K562 (cell line): ENCODE measurements around the gene ZSCAN1. TPM values are rescaled to one million over a fixed set of nuclear protein-coding genes. Genes with fewer than 3 reads are reported as not detected.

Experiments used
- ATAC-seq: fragments of 200-7000 bp; cut with Tn5 transposase; 3 replicates; pipeline ENCODE4 v1.9.1; 2020; ENCODE audit warnings: moderate library complexity
- BruUV-seq: library from RNA; stranded (reverse); fragments of 400-500 nt; replicated peaks from 2 replicates; lab custom pipeline; 2021; lab: Mats Ljungman, UMichigan
- CTCF ChIA-PET: fragments of 300-600 bp; formaldehyde crosslinking; extraction: SDS; loops from one replicate; lab custom pipeline; 2021; ENCODE audit warnings: low intra/inter-chr PET ratio; lab: Yijun Ruan, JAX
- POLR2A ChIA-PET: fragments of 300-600, 350-650 bp; sonication (Branson Sonifier 250); formaldehyde crosslinking; extraction: SDS; loops from one replicate; lab custom pipeline; 2021; ENCODE audit warnings: antibody characterized with exemption, inconsistent platforms; lab: Yijun Ruan, JAX
- DNase-seq, 4 experiments: peaks; one replicate each; pipeline versions ENCODE4 v3.0.0 to v3.0.0-alpha.2; 2011 to 2018; ENCODE audit warnings: low spot score in 3 of 4, mixed read lengths in 3 of 4; ENCODE audit errors: extremely low read depth in 1 of 4
- FAIRE-seq: peaks from 2 replicates; lab custom pipeline; 2011; peaks lifted over from hg19 to GRCh38; lab: Jason Lieb, UNC
- H2AFZ ChIP-seq: 2 replicates; pipeline ENCODE4 v1.6.0; 2011; ENCODE audit warnings: low read depth, low read length, control low read depth, inconsistent platforms
- H3K27ac ChIP-seq: fragments of 200-600 bp; 3 replicates; pipeline ENCODE4 v1.8.0; 2011; ENCODE audit warnings: low read depth, mild to moderate bottlenecking, control low read depth, inconsistent platforms, low read length, moderate library complexity, mixed read lengths; ENCODE audit errors: extremely low read depth
- H3K27me3 ChIP-seq, 2 experiments: fragments of 300-600 bp in 1 of 2; 2 replicates in 1 of 2; 3 replicates in 1 of 2; pipeline versions ENCODE4 v1.6.0 to v1.8.0; 2011; ENCODE audit warnings: inconsistent platforms in 2 of 2, low read length in 2 of 2, mild to moderate bottlenecking in 1 of 2, mixed read lengths in 1 of 2, moderate library complexity in 1 of 2; ENCODE audit not compliant: control insufficient read depth in 2 of 2, insufficient read depth in 2 of 2
- H3K36me3 ChIP-seq: fragments of 300-600 bp; 3 replicates; pipeline ENCODE4 v1.8.0; 2011; ENCODE audit warnings: mild to moderate bottlenecking, low read length, inconsistent platforms; ENCODE audit not compliant: control insufficient read depth, insufficient read depth
- H3K4me1 ChIP-seq, 2 experiments: fragments of 200-600 bp in 1 of 2; replicated peaks in 1 of 2; 2 replicates in 1 of 2; 3 replicates in 1 of 2; pipeline versions ENCODE4 v1.5.1 to v1.8.0; 2011; ENCODE audit warnings: inconsistent platforms in 2 of 2, low read length in 2 of 2, mild to moderate bottlenecking in 1 of 2, mixed read lengths in 1 of 2, moderate library complexity in 1 of 2; ENCODE audit not compliant: control insufficient read depth in 2 of 2, insufficient read depth in 2 of 2
- H3K4me2 ChIP-seq: 2 replicates; pipeline ENCODE4 v1.6.1; 2011; ENCODE audit warnings: low read length, control low read depth, inconsistent platforms, mixed read lengths; ENCODE audit not compliant: insufficient read depth
- H3K4me3 ChIP-seq: fragments of 200-600 bp; sonication (generic), shearing (Covaris generic); 2 replicates; pipeline ENCODE4 v1.5.1; 2016; ENCODE audit warnings: control low read depth, inconsistent platforms
- H3K79me2 ChIP-seq: fragments of 200-600 bp; 3 replicates; pipeline ENCODE4 v1.8.0; 2011; ENCODE audit warnings: low read length, inconsistent platforms; ENCODE audit not compliant: control insufficient read depth, insufficient read depth
- H3K9ac ChIP-seq, 2 experiments: 2 replicates each; pipeline versions ENCODE4 v1.6.0 to v1.6.1; 2011; ENCODE audit warnings: low read depth in 2 of 2, low read length in 2 of 2, control low read depth in 1 of 2, inconsistent platforms in 1 of 2, mild to moderate bottlenecking in 1 of 2, mixed read lengths in 1 of 2; ENCODE audit not compliant: insufficient read depth in 1 of 2
- H3K9me1 ChIP-seq: one replicate; pipeline ENCODE4 v1.6.0; 2011; ENCODE audit warnings: inconsistent platforms, mild to moderate bottlenecking, low read length, moderate library complexity; ENCODE audit not compliant: control insufficient read depth, insufficient read depth
- H3K9me3 ChIP-seq: replicated peaks from 2 replicates; pipeline ENCODE4 v1.5.1; 2011; ENCODE audit warnings: low read depth, low read length, inconsistent platforms; ENCODE audit not compliant: control insufficient read depth, insufficient read depth
- H4K20me1 ChIP-seq: replicated peaks from 2 replicates; pipeline ENCODE4 v1.6.1; 2011; ENCODE audit warnings: low read length, inconsistent platforms, mixed read lengths; ENCODE audit not compliant: control insufficient read depth, insufficient read depth
- BCLAF1 ChIP-seq, 2 experiments: fragments of 450-650 bp in 1 of 2; IDR thresholded peaks; 2 replicates each; pipeline ENCODE4 v1.6.1; 2011 to 2017; ENCODE audit warnings: low read depth in 2 of 2, antibody characterized with exemption in 1 of 2, borderline replicate concordance in 1 of 2, low read length in 1 of 2, mild to moderate bottlenecking in 1 of 2, mixed read lengths in 1 of 2; ENCODE audit not compliant: control insufficient read depth in 1 of 2
- CCAR2 ChIP-seq: fragments of 200-400 bp; formaldehyde crosslinking; IDR thresholded peaks from 2 replicates; pipeline ENCODE4 v1.6.1; 2017; ENCODE audit warnings: mild to moderate bottlenecking, low read depth, low read length
- DIDO1 ChIP-seq: fragments of 450-650 bp; IDR thresholded peaks from 2 replicates; pipeline ENCODE4 v1.6.1; 2016; ENCODE audit warnings: low read depth, missing biosample characterization, missing genetic modification characterization
- ETS2 ChIP-seq: IDR thresholded peaks from 2 replicates; pipeline ENCODE4 v1.6.1; 2016; ENCODE audit warnings: borderline replicate concordance, missing genetic modification characterization, mild to moderate bottlenecking, moderate library complexity, missing compliant biosample characterization; ENCODE audit not compliant: poor library complexity, severe bottlenecking
- LARP7 ChIP-seq: fragments of 450-650 bp; IDR thresholded peaks from 2 replicates; pipeline ENCODE4 v1.6.1; 2016
- SMAD4 ChIP-seq: fragments of 250-450 bp; sonication (Bioruptor Pico); conservative IDR thresholded peaks from 2 replicates; pipeline ENCODE4 v1.8.0; 2021; ENCODE audit warnings: inconsistent platforms, mild to moderate bottlenecking, moderate library complexity
- ZFPM2 ChIP-seq: fragments of 250-450 bp; sonication (Bioruptor Pico); IDR thresholded peaks from 2 replicates; pipeline ENCODE4 v1.5.1; 2022; ENCODE audit warnings: mild to moderate bottlenecking
- ZNF512 ChIP-seq: IDR thresholded peaks from 2 replicates; pipeline ENCODE4 v1.6.1; 2016; ENCODE audit warnings: missing genetic modification characterization, missing compliant biosample characterization
- ZNF583 ChIP-seq: fragments of 250-450 bp; sonication (Bioruptor Pico); IDR thresholded peaks from 2 replicates; pipeline ENCODE4 v1.4.0; 2020
- ZNF639 ChIP-seq, 2 experiments: fragments of 200-800 bp in 1 of 2; sonication (Bioruptor generic) in 1 of 2; sonication (generic) in 1 of 2; formaldehyde crosslinking in 1 of 2; IDR thresholded peaks in 1 of 2; conservative IDR thresholded peaks in 1 of 2; 2 replicates each; pipeline versions ENCODE4 v1.5.0 to v1.6.1; 2016 to 2020; ENCODE audit warnings: missing compliant biosample characterization in 1 of 2, missing genetic modification characterization in 1 of 2, missing genetic modification reagents in 1 of 2
- WGBS: fragments of 100-300 bp; shearing (Covaris generic); methylation state at CpG from one replicate; pipeline ENCODE4 v1.1.6; 2016; ENCODE audit warnings: low coverage, mixed read lengths; ENCODE audit not compliant: insufficient coverage; ENCODE audit errors: missing lambda C conversion rate; 5-methylcytosine and 5-hydroxymethylcytosine counted together
- in situ Hi-C: fragments of 300-500 bp; cut with MboI; formaldehyde crosslinking; loops from 4 replicates; pipeline ENCODE4 v1.15.0; 2018; ENCODE audit warnings: inconsistent platforms, mixed read lengths
- intact Hi-C: fragments of 100-400 bp; cut with micrococcal nuclease; formaldehyde crosslinking; loops from 2 replicates; pipeline ENCODE4 v1.14.2; 2022
- polyA plus RNA-seq, 8 experiments: library from polyadenylated mRNA; depleted of rRNA in 4 of 8; stranded (reverse) in 5 of 8; unstranded in 3 of 8; fragments of >200 nt; fragmentation: Nextera tagmentation in 2 of 8; fragmentation: Illumina TruSeq in 1 of 8; extraction: Ambion mirVana in 2 of 8; extraction: Trizol in 1 of 8; gene quantifications; 2 replicates each; pipeline versions ENCODE4 v1.2.1 to v1.2.3, GENCODE V29; 2011 to 2014; ENCODE audit warnings: inconsistent platforms in 1 of 8, missing spikeins in 1 of 8
- total RNA-seq, 7 experiments: library from RNA; depleted of rRNA in 6 of 7; stranded (reverse); fragments of >200 nt in 6 of 7; fragmentation: Illumina TruSeq in 2 of 7; extraction: Trizol in 2 of 7; gene quantifications; 2 replicates each; pipeline versions ENCODE4 v1.2.1 to v1.2.3, GENCODE V29; 2011 to 2021; ENCODE audit warnings: low replicate concordance in 1 of 7

Gene ZSCAN1
- total and polyA plus RNA-seq, 9 of the 15 experiments (the other 6 are each of a cell fraction or from before 2014, with no cell fraction given), result not detected

GRCh38 chr19:58079792-58080191 lies 46.0 kb downstream of the ZSCAN1 start:
- intact Hi-C loops, result no loop called here
- H4K20me1 ChIP-seq, result no peaks in the 10 kb centered on the region
- BruUV-seq, result no TSS peak

More at GRCh38 chr19:58079792-58080191, 46.0 kb downstream of the ZSCAN1 start:
- ChIA-PET CTCF (no interaction called here), POLR2A (no interaction called here)
- H3K9me1 ChIP-seq, result no peaks in the 10 kb centered on the region
- TF ChIP-seq ZNF639 (CRISPR knock-in tag; conservative IDR thresholded peaks at IDR 0.05 in 1 of 2, IDR thresholded peaks at IDR 0.05 in 1 of 2), result no peak
- TF ChIP-seq ZFPM2, result no peak
- no peak for TF ChIP-seq CCAR2
- TF ChIP-seq ZNF512, result no peak
- no peak for TF ChIP-seq SMAD4
- TF ChIP-seq DIDO1 (tag), result no peak
- no peak for TF ChIP-seq BCLAF1 (IDR thresholded peaks at IDR 0.05; ENCODE audit: borderline replicate concordance in 1 of 2, control insufficient read depth in 1 of 2, low read depth in 2 of 2, low read length in 1 of 2)
- no peak for TF ChIP-seq ZNF583 (CRISPR knock-in tag)
- no peak for TF ChIP-seq LARP7
- TF ChIP-seq ETS2 (tag), result no peak
- FAIRE-seq (no peak), DNase-seq (no peak), ATAC-seq (no peak)
- WGBS, result 0% methylated on average over 9 of the region's 10 CpGs
- H3K4me3 ChIP-seq, result no peak overlapping the region
- in situ Hi-C loops, result no loop called here
- H3K79me2 ChIP-seq, result no peaks in the 10 kb centered on the region
- H3K4me1 ChIP-seq, result peaks cover 0 to 6% of the 10 kb centered on the region in 2 experiments; a peak in 1 of 5 replicates
- no peak overlapping the region for H3K27ac ChIP-seq
- no peak overlapping the region for H3K9ac ChIP-seq
- H3K36me3 ChIP-seq, result no peaks in the 10 kb centered on the region
- H3K27me3 ChIP-seq, result no peaks in the 10 kb centered on the region
- no peak overlapping the region for H3K4me2 ChIP-seq
- no peaks in the 10 kb centered on the region; the same call in 1 of the 2 replicates for H3K9me3 ChIP-seq
- no peak overlapping the region for H2AFZ ChIP-seq
